OCI-LY1 (cell line): ENCODE data around the gene TPRA1.

Experiments used
- EZH2 ChIP-seq: fragments of 200-600 bp; sonication (generic), shearing (Covaris generic); IDR thresholded peaks from 2 replicates; pipeline ENCODE4 v1.8.0; 2017; ENCODE audit warnings: borderline replicate concordance, mixed run types, mild to moderate bottlenecking, antibody characterized with exemption, low read length, moderate library complexity, mixed read lengths
- TF ChIP-seq, protein P1 (sequence below): fragments of 200-600 bp; sonication (generic), shearing (Covaris generic); IDR thresholded peaks from 2 replicates; pipeline ENCODE4 v1.5.1; 2017; ENCODE audit warnings: mild to moderate bottlenecking, antibody characterized with exemption, low read length, moderate library complexity, mixed read lengths

DNA sequence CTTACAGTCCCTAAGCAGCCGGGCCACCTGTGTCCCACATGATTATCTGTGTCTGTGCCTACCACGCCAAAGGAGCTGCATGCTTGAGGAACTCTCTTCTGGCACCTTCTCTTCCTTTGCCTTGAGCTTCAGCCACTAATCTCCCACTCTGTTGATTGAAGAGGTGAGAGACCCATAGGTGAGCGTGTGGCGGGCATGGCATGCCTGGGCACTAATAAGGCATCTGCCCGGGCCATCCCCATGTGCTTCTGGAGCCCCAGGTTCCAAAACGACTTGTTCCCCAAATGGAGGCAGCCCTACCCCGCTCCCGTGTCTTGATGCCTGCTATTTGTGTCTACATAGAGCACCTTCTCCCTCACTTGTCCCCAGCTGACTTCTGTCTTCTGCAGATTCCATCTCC lies 20.7 kb upstream of the TPRA1 start:
- TF ChIP-seq, protein P1, sequence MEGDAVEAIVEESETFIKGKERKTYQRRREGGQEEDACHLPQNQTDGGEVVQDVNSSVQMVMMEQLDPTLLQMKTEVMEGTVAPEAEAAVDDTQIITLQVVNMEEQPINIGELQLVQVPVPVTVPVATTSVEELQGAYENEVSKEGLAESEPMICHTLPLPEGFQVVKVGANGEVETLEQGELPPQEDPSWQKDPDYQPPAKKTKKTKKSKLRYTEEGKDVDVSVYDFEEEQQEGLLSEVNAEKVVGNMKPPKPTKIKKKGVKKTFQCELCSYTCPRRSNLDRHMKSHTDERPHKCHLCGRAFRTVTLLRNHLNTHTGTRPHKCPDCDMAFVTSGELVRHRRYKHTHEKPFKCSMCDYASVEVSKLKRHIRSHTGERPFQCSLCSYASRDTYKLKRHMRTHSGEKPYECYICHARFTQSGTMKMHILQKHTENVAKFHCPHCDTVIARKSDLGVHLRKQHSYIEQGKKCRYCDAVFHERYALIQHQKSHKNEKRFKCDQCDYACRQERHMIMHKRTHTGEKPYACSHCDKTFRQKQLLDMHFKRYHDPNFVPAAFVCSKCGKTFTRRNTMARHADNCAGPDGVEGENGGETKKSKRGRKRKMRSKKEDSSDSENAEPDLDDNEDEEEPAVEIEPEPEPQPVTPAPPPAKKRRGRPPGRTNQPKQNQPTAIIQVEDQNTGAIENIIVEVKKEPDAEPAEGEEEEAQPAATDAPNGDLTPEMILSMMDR = no peak
- TF ChIP-seq EZH2 = no peak
